Astrocyte (in vitro differentiated cells and primary cell): ENCODE measurements around the gene RESP18. TPM values are rescaled to one million over a fixed set of nuclear protein-coding genes. Genes with fewer than 3 reads are reported as not detected.
A peak's percentile ranks its signal among the peaks of the same experiment; 100 is the strongest.

Experiments used
- DNase-seq: peaks from one replicate; pipeline ENCODE4 v3.0.0-alpha.2; 2010; ENCODE audit warnings: low read depth
- FAIRE-seq: peaks from 2 replicates; lab custom pipeline; 2011; peaks lifted over from hg19 to GRCh38; lab: Jason Lieb, UNC
- H2AFZ ChIP-seq: 2 replicates; pipeline ENCODE4 v1.6.0; 2012; ENCODE audit warnings: low read depth, low read length, inconsistent platforms
- H3K27ac ChIP-seq: 2 replicates; pipeline ENCODE4 v1.5.1; 2011; ENCODE audit warnings: low read depth, low read length, inconsistent platforms
- H3K27me3 ChIP-seq: 2 replicates; pipeline ENCODE4 v1.6.0; 2011; ENCODE audit warnings: low read length, inconsistent platforms; ENCODE audit not compliant: insufficient read depth
- H3K36me3 ChIP-seq: 2 replicates; pipeline ENCODE4 v1.5.1; 2011; ENCODE audit warnings: low read length, inconsistent platforms; ENCODE audit not compliant: insufficient read depth
- H3K4me1 ChIP-seq: 2 replicates; pipeline ENCODE4 v1.5.1; 2011; ENCODE audit warnings: low read length, inconsistent platforms; ENCODE audit not compliant: insufficient read depth
- H3K4me2 ChIP-seq: 2 replicates; pipeline ENCODE4 v1.6.0; 2012; ENCODE audit warnings: low read length, inconsistent platforms
- H3K4me3 ChIP-seq: 2 replicates; pipeline ENCODE4 v1.5.1; 2011; ENCODE audit warnings: low read depth, mild to moderate bottlenecking, low read length, inconsistent platforms; ENCODE audit not compliant: insufficient read depth
- H3K79me2 ChIP-seq: 2 replicates; pipeline ENCODE4 v1.6.0; 2012; ENCODE audit warnings: mild to moderate bottlenecking, low read length, inconsistent platforms; ENCODE audit not compliant: insufficient read depth
- H3K9ac ChIP-seq: 2 replicates; pipeline ENCODE4 v1.6.0; 2012; ENCODE audit warnings: mild to moderate bottlenecking, low read length, inconsistent platforms
- H3K9me3 ChIP-seq: 2 replicates; pipeline ENCODE4 v1.5.1; 2012; ENCODE audit warnings: low read depth, mild to moderate bottlenecking, low read length, inconsistent platforms; ENCODE audit not compliant: insufficient read depth
- H4K20me1 ChIP-seq: 2 replicates; pipeline ENCODE4 v1.6.0; 2012; ENCODE audit warnings: low read length, inconsistent platforms; ENCODE audit not compliant: insufficient read depth
- H3K27ac Mint-ChIP-seq: one replicate; pipeline ENCODE4 v1.8.0; 2021; ENCODE audit warnings: mild to moderate bottlenecking, mixed read lengths; ENCODE audit not compliant: unreplicated experiment
- H3K27me3 Mint-ChIP-seq: one replicate; pipeline ENCODE4 v1.8.0; 2021; ENCODE audit warnings: low read depth, mixed read lengths; ENCODE audit not compliant: unreplicated experiment
- H3K36me3 Mint-ChIP-seq: one replicate; pipeline ENCODE4 v1.8.0; 2021; ENCODE audit warnings: low read depth, mixed read lengths; ENCODE audit not compliant: unreplicated experiment
- H3K4me1 Mint-ChIP-seq: one replicate; pipeline ENCODE4 v1.8.0; 2021; ENCODE audit warnings: low read depth, mixed read lengths; ENCODE audit not compliant: unreplicated experiment
- H3K4me3 Mint-ChIP-seq: one replicate; pipeline ENCODE4 v1.8.0; 2021; ENCODE audit warnings: mild to moderate bottlenecking, moderate library complexity, mixed read lengths; ENCODE audit not compliant: unreplicated experiment
- H3K9me3 Mint-ChIP-seq: one replicate; pipeline ENCODE4 v1.8.0; 2021; ENCODE audit warnings: mild to moderate bottlenecking, mixed read lengths; ENCODE audit not compliant: unreplicated experiment
- CTCF ChIP-seq: IDR thresholded peaks from 2 replicates; pipeline ENCODE4 v1.5.1; 2011; ENCODE audit warnings: low read depth, mild to moderate bottlenecking, inconsistent platforms, low read length, moderate library complexity; ENCODE audit not compliant: insufficient read depth
- EZH2 ChIP-seq: IDR thresholded peaks from 2 replicates; pipeline ENCODE4 v1.6.1; 2012; ENCODE audit warnings: mild to moderate bottlenecking, low read length, inconsistent platforms; ENCODE audit not compliant: insufficient read depth
- total RNA-seq: library from RNA; stranded (reverse); gene quantifications from 2 replicates; pipeline ENCODE4 v1.2.1, GENCODE V29; 2021

The RESP18 gene
- total RNA-seq, 1 donor from 2014 or later, result not detected

GRCh38 chr2:219294356-219295351 lies 37.9 kb downstream of the RESP18 start:
- Histone ChIP-seq H3K9ac (peak overlapping the region; percentile 77), H3K27me3 (peaks cover 2% of the 10 kb centered on the region), H4K20me1 (no peaks in the 10 kb centered on the region), H3K79me2 (no peaks in the 10 kb centered on the region), H2AFZ (peak overlapping the region; percentile 95), H3K27ac (no peak overlapping the region), H3K4me1 (peaks cover 12% of the 10 kb centered on the region), H3K9me3 (no peaks in the 10 kb centered on the region), H3K4me2 (peak overlapping the region; percentile 85), H3K4me3 (peak overlapping the region; percentile 50), H3K36me3 (no peaks in the 10 kb centered on the region)
- Mint-ChIP-seq H3K27ac (peak overlapping the region; percentile 58), H3K4me1 (peaks cover 6% of the 10 kb centered on the region), H3K9me3 (no peaks in the 10 kb centered on the region), H3K4me3 (peak overlapping the region; percentile 75), H3K36me3 (peaks cover 8% of the 10 kb centered on the region), H3K27me3 (peaks cover 4% of the 10 kb centered on the region)
- no peak for FAIRE-seq
- peak; percentile 40 for DNase-seq
- TF ChIP-seq CTCF, result peak; percentile 76
- TF ChIP-seq EZH2, result no peak

- no peak for FAIRE-seq
- Histone ChIP-seq H3K4me3 (no peak overlapping the region), H3K9ac (peak overlapping the region; percentile 77), H3K36me3 (no peaks in the 10 kb centered on the region), H3K27me3 (no peaks in the 10 kb centered on the region), H3K27ac (no peak overlapping the region), H3K79me2 (no peaks in the 10 kb centered on the region), H4K20me1 (no peaks in the 10 kb centered on the region), H3K9me3 (no peaks in the 10 kb centered on the region), H2AFZ (peak overlapping the region; percentile 95), H3K4me2 (peak overlapping the region; percentile 85), H3K4me1 (peaks cover 19% of the 10 kb centered on the region)
- peaks cover 2% of the 10 kb centered on the region for H3K4me1 Mint-ChIP-seq
- TF ChIP-seq CTCF, result no peak
- no peak for TF ChIP-seq EZH2
- H3K9me3 Mint-ChIP-seq, result no peaks in the 10 kb centered on the region
- H3K4me3 Mint-ChIP-seq, result peak overlapping the region; percentile 75
- H3K36me3 Mint-ChIP-seq, result peaks cover 8% of the 10 kb centered on the region
- H3K27ac Mint-ChIP-seq, result peak overlapping the region; percentile 56
- H3K27me3 Mint-ChIP-seq, result peaks cover 2% of the 10 kb centered on the region
- no peak for DNase-seq
Observed at GRCh38 chr2:219293736-219294231, 38.8 kb downstream of the RESP18 start.
